KBM-7 (cell line): ENCODE results near the gene DUSP22.

Source experiments
- DNase-seq: peaks from one replicate; pipeline ENCODE4 v3.0.0-alpha.2; 2015
- in situ Hi-C: fragments of 300-500 bp; cut with MboI; formaldehyde crosslinking; loops from 2 replicates; pipeline ENCODE4 v1.14.3; 2020; ENCODE audit warnings: low sequenced_read_pairs, low pct_unique_long_range_greater_than_20kb, mixed read lengths

The DUSP22 gene

DNA sequence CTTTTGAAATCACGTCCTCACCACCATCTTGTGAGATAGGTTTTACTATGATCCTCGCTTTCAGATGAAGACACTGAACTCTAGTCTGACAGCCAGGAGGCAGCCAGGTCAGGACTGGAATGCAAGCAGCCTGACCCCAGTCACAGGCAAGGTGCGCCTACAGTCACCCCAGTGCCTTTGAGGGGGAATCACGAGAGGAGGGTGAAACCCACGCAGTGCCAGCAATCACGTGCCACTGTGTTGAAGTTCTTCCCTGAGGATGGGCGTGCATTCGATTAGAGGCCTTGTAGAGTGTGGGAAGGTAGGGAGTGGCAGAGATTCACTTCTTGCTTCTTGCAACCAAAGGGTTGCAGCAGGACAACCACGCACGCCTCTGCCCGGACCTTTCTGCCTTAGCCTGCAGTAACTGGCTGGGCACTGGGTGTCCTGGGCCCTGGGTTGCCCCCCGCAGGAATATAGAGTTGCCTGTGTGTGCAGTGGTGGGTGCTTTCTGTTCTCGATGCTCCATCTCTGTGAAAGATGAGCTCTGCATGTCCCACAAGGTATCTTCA is 65.6 kb downstream of the DUSP22 start:
- DNase-seq = no peak
- in situ Hi-C loops = no loop called here

DNA sequence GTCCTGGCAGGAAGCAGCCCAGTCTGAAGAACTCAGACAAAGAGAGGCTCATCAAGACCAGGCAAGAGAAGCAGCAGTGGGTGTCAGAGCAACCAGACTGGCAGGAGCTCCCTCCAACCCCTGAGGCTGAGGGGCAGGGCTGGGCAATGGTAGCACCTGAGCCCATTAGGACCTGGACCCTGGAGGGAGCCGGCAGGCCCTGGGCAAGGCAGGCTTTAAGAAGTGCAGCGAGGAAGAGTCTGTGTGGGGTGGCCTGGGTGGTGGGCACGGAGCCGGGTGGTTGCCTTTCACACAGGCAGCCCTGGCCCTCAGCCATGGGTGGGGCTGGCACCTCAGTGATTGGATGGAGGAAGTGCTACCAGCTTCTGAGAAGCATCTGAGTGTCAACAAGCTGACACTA is 66.1 kb downstream of the DUSP22 start:
- in situ Hi-C loops = no loop called here
- DNase-seq = no peak

DNA sequence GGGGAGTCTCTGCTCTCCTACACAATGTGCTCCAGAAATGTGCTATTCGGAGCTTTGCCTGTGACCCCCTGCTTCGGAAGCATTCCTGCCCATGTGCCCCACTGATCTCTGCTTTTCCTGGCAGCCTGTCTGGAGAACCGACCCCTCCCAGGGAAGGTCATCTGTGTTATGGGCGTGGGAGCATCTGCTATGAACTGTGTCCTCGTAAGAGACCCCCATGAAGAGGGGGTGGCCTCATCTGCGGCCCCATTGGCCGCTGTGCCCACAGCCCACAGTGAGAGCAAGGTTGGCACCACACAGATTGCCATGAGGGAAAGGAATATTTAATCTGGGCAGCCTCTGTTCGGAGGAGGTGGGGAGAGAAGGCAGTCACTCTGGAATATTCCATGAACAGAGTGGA is 66.6 kb downstream of the DUSP22 start:
- DNase-seq = no peak
- in situ Hi-C loops = no loop called here

DNA sequence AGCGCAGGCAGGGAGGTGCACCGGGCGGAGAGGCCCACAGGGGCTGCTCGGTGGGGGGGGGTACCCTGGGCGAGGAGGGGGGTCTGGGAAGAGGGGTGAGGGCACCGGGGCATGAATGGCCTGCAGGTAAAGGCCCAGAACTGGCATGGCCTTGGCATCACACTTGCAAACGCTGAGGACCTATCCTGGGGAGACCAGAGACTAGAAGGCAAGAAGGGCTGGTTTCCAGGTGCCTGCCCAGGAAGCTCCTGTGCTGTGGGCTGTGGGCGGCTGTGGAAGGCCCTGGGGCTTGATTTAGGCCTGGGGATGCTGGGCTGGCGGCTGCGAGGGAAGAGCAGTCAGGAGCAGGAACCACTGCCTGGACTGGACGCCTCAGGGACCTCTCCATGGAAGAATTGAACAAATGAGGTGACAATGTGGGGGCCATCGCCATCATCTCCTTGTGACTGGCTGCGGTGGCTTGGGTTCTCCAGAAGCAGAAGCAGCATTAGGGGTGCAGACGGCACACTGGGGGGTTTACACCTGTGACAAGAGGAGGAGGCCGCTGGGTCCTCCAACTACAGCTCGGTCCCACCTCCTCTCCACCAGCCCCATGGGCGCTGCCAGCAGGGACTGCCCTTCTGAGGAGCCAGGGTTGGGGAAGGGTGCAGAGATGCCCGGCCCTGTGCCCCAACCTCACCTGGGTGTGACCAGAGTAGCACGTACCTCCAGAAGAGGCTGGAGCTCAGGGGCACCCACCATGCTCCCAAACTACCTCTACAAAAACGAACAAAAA is 67.2 kb downstream of the DUSP22 start:
- DNase-seq = no peak
- in situ Hi-C loops = no loop called here

DNA sequence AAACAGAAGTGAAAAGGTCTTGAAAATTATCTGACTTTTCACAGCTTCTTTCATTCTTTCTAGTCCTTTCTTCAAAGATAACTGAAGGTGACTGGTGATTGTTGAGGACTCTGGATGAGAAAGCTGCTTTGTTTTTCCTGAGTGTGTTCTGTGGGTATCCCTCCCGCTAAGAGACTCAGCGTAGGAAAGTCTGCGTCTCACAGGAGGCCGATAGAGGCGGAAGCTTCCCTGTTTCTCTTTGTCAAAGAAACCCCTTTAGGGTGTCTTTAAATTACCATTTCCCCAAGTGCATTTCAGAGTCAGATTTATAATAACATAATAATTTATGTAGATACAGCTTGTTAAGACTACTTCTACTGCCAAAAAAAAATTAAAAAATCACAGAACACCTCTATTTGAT is 68.1 kb downstream of the DUSP22 start:
- in situ Hi-C loops = no loop called here

DNA sequence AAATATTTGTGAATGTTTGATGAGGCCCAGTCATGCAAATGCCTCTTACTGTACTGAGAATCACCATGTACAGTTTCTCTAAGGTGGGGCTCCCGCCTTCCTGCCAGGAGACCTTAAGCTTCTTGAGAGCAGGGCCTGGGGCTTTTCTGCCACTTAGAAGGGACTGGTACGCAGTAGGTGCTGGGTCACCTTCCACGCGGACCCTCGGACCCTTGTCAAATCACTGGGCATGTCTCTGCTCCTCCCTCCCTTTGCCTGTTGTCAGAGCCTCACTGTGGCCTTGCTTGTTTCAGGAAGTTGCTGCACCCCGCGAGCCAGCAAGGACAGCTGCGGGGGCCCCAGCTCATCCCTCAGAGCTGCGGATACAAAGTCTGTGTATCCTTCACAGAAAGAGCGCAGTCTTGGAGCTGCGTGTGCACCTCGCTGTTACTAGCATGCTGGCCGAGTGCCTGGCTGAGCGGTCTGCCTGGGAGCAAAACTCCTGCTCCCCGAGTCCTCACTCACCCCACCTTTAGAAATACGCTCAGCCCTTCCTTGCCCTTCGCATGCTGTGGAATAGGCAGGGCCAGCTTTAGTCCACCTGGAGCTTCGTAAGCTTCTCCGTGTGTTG is 68.6 kb downstream of the DUSP22 start:
- in situ Hi-C loops = no loop called here

More for the DNA sequence above, 68.1 kb downstream of the DUSP22 start:
- DNase-seq = no peak

DNA sequence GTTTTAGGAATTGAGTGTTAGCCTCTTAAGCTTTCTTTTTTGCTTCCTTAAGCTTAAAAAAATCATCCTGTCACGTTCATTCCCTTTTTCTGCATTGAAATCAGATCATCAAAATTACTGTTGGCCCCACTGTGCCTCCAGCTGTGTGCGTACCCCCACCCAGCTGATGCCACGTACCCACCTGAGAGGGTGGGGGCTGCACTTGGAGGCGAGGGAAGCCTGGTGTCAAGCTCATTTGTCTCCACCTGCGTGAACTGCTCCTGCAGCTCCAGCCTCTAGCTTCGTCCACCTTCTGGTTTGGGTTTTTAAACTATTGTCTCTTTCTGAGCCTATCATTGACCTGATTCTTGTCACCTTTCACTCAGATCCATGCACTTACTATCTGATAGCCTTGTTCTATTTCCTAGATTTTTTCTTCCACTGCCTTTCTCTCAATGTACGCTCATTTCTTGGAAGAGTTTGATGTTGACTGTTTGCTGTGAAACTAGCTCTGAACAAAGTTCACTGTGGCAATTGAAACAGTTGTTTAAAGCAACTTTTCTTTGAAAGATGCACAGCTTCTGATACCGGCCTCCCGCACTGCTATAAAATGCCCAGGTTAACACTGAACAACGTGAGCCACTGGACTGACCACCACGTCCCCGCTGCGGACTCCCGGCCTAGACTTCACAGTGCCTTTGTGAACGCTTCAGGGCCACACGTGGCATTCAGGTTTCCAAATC is 69.3 kb downstream of the DUSP22 start:
- DNase-seq = no peak
- in situ Hi-C loops = no loop called here

More for the DNA sequence above, 68.6 kb downstream of the DUSP22 start:
- no peak for DNase-seq

DNA sequence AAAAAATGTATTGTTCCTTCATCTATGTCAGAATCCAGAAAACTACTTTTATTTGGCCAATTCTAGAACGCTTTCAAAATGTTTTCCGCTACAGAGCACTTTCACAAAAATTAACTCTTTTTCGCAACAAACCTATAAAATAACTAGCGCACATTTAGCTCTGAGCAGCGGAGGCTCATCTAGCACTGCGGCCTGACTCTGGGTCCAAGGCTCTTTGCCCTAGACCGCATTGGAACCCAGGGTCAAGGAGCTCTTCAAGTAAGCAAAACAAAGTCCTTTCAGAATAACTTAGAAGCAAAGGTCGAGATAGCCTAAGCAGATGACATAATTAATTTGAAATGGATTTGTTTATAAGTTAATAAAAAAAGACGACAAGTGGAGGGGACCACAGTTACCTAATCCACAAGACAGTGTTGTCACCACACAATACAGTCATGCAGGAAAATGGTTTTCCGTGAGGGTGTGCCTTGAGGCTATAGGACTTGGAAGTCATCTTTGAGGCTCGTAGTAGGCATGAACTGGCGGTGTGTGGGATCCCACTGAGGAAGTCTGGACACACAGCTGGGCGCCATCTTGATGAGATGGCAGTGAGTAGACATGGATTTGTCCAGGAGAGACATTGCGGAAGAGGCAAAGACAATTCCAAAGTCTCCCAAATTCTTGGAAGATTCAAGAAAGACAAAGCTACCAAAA is 70.1 kb downstream of the DUSP22 start:
- DNase-seq = no peak
- in situ Hi-C loops = no loop called here

DNA sequence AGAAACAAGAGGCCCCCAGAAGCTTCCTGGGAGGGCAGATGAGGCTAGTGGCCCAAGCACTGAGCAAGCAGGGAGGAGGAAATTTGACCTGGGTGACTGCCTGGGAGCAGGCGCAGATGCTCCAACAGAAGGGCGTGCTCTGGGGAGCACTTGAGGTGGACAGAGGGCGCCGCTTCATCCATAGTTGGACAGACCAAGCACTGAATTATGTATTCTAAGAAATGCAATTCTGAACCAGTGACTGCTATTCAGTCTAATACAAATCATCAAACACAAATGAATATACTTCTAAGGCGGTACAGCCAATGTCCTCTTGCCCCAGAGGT is 70.6 kb downstream of the DUSP22 start:
- no peak for DNase-seq
- in situ Hi-C loops = no loop called here

DNA sequence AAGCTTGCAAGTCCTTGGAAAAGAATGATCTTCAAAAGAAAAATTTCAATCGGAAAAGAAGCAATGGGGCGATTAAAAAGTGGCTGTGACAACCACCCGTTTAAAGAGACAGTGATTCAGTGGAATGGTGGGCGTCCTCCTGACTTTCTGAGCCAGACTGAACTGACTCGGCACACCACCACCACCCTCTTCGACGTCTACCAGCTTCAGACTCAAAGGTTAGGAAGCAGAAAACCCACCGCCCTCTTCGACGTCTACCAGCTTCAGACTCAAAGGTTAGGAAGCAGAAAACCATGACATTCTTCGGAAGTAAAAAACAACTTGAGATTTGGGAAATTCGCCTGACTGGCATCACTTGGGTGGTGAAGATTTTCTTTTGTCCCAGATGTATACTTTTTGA is 71.0 kb downstream of the DUSP22 start:
- in situ Hi-C loops = no loop called here
- no peak for DNase-seq

DNA sequence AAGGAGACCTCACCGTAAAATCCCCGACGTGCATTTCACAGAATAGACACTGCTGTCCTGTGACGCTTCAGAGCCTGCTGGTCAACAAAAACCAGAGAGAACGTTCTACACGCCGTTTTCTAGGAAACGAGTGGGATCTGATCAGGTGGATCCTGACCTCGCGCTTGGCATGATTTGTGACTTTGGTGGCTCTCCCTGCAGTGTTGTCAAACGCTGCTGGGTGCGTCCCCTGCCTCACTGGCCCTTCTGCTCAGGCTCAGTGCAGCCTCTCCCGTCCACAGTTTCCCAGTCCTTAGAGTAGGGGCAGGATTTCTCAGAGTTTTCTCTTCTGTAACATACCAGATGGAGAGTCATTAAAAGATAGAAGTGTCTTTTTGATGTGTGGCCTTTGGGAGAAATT is 71.6 kb downstream of the DUSP22 start:
- DNase-seq = no peak
- in situ Hi-C loops = no loop called here

DNA sequence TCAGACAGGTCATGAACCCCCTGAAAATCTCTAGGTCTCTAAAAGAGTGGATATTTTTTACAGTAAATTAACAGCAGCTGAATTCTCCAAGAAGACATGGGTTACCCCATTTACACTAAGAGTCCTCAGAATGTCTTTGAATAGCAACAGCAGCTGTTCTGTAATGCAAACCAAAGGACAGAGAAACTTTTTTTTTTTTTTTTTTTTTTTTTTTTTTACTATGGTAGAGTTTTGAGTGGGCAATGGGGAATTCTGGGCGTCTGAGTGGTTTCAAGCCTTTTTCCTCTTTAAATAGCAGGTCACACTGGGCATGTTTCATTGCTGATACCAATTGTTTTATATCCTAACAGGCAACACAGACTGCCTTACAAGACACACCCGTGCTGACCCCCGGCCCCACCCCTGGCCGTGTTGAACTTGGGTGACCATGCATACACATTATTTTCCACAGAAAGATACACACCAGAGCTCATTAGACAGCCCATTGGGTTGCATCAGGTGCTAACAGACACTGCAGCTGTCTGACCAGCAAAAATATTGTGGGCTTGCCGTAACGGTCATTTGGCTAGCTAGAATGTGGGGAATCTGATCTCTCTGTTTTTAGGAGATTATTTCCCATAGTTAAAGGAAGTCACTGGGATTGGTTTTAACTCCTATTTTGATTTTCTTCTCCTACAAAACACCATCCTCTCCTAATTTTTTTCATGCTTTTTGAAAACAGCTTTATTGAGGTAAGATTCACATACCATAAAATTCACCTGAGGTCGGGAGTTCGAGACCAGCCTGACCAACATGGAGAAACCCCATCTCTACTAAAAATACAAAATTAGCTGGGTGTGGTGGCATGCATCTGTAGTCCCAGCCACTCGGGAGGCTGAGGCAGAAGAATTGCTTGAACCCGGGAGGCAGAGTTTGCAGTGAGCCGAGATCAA is 72.6 kb downstream of the DUSP22 start:
- in situ Hi-C loops = no loop called here
- DNase-seq = no peak

DNA sequence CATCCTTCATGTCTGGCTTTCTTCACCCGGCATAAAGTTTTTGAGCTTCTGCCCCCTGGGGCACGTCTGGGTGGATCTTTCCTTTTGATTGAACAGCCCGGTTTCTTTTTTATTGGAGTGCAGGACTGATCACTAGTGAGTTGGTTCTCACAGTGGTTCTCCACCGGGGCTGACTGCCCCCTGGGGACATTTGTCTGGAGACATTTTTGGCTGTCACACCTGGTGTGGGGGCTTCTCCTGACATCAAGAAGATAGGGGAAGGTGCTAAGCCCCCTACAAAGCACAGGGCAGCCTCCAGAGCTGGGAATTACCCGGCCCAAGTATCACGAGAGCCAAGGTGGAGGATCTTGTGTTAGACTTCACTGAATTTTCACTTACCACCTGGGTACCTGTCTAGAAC is 73.5 kb downstream of the DUSP22 start:
- in situ Hi-C loops = no loop called here

DNA sequence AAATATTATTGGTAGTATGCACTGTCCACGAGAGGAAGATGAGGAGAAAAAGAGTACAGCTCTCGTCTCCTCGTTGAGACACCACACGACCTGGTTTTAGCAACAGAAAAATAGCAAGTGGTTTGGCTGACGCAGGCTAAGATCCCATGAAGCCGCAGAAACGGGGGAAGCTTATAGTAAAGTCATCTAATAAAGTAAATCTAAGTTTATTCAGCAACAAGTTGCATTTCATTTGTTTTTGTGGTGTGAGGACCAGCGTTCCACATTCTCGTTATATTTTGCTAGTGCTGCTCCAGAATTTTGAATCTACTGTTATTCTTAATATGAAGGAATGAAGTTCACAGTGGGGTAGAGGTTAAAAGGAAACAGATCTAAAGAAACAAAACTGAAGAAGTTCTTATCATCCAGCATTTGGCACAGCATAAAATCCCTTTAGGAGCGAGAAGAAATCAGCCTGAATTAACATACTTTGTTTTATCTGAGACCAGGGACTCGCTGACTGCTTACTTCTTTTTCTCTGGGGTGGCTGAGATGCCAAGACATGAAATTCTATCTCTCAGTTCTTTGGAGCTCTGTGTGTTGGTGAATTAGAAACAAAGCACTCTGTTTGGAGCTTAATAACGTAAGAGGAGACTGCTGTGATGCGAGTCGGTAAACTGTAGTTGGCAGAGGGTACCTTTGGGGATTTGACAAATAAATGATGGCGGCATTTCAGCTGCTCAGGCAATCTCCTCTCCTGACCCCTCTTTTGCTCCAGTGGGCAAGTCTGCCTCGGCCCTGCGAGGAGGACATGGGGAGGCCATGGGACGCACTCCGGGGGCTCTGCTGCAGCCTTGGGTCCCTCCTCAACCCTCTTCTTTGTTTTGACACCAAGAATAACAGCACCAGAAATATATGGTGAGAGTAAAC is 74.4 kb downstream of the DUSP22 start:
- in situ Hi-C loops = no loop called here
- DNase-seq = no peak

More for the DNA sequence above, 73.5 kb downstream of the DUSP22 start:
- DNase-seq = no peak

DNA sequence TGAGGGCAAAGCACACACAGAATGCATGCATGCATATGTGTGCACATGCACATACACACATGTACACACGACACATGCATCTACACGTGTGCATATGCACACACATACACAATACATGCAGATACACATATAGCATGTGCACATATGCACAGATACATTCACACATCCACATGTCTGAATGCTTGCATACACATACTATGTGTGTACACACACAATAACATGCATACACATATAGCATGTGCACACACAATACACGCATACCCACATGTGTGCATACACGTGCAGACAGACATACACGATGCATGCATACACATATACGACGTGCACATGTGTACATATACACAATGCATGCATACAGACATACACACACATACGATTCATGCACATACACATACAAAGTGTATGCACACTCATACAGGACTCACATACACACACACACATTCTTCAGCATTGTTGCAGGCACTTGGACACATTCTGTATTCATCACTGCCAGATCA is 75.1 kb downstream of the DUSP22 start:
- no peak for DNase-seq
- in situ Hi-C loops = no loop called here

DNA sequence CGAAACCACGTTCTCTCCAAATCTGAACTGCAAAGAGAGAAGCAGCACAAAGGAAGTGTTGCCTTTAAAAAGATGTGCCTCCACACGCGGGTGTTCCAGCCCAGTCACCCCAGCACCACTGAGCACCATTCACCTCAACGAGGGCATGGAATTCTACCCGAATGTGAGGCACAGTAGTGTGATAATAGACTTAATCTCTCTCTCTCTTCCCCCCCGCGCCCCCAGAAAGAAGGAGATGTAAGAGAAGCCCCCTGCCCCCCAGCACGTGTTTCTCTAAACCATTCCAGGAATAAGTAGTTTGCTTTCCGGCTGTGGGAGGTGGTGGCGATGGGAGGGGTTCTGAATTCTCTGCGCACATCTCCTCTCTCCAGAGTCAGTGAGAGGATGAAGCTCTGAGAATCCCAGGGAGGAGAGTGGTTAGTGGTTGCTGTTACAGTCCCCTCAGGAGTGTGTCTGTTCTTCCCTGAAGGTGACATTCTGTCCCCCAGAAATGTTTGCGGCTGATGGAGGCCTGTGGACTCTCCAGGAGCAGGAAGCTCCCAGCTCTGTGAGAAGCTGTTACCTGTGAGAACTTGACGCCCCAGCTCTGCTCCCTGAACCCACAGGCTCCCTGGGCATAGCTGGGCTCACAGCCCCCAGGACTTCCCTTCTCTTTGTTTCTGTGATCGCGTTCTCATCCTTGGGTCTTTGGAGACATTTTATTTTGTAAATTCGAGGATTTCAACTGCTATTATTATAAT is 75.8 kb downstream of the DUSP22 start:
- in situ Hi-C loops = no loop called here

More for the DNA sequence above, 75.8 kb downstream of the DUSP22 start:
- no peak for DNase-seq
